ENCODE results near the gene JMJD8.
A peak's percentile ranks its signal among the peaks of the same experiment; 100 is the strongest.

- TF ChIP-seq CTCF (IDR thresholded peaks at IDR 0.05; ENCODE audit: insufficient read depth, low read length) (no peak), POLR2AphosphoS5 (IDR thresholded peaks at IDR 0.05; ENCODE audit: low read depth) (peak; percentile 62), SPI1 (IDR thresholded peaks at IDR 0.05; ENCODE audit: borderline replicate concordance, low read depth) (peak; percentile 25; the same call in 1 of the 2 replicates), GABPA (IDR thresholded peaks at IDR 0.05; ENCODE audit: low read depth) (peak; percentile 93)
- TF ChIP-seq, protein P1, sequence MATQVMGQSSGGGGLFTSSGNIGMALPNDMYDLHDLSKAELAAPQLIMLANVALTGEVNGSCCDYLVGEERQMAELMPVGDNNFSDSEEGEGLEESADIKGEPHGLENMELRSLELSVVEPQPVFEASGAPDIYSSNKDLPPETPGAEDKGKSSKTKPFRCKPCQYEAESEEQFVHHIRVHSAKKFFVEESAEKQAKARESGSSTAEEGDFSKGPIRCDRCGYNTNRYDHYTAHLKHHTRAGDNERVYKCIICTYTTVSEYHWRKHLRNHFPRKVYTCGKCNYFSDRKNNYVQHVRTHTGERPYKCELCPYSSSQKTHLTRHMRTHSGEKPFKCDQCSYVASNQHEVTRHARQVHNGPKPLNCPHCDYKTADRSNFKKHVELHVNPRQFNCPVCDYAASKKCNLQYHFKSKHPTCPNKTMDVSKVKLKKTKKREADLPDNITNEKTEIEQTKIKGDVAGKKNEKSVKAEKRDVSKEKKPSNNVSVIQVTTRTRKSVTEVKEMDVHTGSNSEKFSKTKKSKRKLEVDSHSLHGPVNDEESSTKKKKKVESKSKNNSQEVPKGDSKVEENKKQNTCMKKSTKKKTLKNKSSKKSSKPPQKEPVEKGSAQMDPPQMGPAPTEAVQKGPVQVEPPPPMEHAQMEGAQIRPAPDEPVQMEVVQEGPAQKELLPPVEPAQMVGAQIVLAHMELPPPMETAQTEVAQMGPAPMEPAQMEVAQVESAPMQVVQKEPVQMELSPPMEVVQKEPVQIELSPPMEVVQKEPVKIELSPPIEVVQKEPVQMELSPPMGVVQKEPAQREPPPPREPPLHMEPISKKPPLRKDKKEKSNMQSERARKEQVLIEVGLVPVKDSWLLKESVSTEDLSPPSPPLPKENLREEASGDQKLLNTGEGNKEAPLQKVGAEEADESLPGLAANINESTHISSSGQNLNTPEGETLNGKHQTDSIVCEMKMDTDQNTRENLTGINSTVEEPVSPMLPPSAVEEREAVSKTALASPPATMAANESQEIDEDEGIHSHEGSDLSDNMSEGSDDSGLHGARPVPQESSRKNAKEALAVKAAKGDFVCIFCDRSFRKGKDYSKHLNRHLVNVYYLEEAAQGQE (IDR thresholded peaks at IDR 0.05; ENCODE audit: insufficient replicate concordance, low read depth): no peak
These were observed at the start of gene JMJD8 for GRCh38 chr16:684071-684794.
